HepG2 (cell line): ENCODE results near the gene SNAP25. TPM values are rescaled to one million over a fixed set of nuclear protein-coding genes. Genes with fewer than 3 reads are reported as not detected.
A peak's percentile ranks its signal among the peaks of the same experiment; 100 is the strongest.

Source experiments
- ATAC-seq: fragments of 200-7000 bp; cut with Tn5 transposase; 3 replicates; pipeline ENCODE4 v1.9.1; 2020; ENCODE audit warnings: mild to moderate bottlenecking, moderate library complexity
- BruUV-seq: library from RNA; stranded (reverse); fragments of 400-500 nt; replicated peaks from 2 replicates; lab custom pipeline; 2021; lab: Mats Ljungman, UMichigan
- CTCF ChIA-PET: fragments of 300-600 bp; formaldehyde crosslinking; extraction: SDS; loops from one replicate; lab custom pipeline; 2021; ENCODE audit warnings: low total read pairs, inconsistent platforms, low intra/inter-chr PET ratio; lab: Yijun Ruan, JAX
- POLR2A ChIA-PET: fragments of 350-600 bp; sonication (Branson Sonifier 250); formaldehyde crosslinking; loops from one replicate; lab custom pipeline; 2020; ENCODE audit warnings: antibody characterized with exemption, inconsistent platforms; lab: Yijun Ruan, JAX
- DNase-seq: peaks from one replicate; pipeline ENCODE4 v3.0.0-alpha.2; 2015; ENCODE audit warnings: low spot score
- FAIRE-seq: peaks from 3 replicates; lab custom pipeline; 2011; peaks lifted over from hg19 to GRCh38; lab: Jason Lieb, UNC
- H2AFZ ChIP-seq: one replicate; pipeline ENCODE4 v1.6.1; 2011; ENCODE audit warnings: low read length, inconsistent platforms
- H3K27ac ChIP-seq: fragments of 300-600 bp; 3 replicates; pipeline ENCODE4 v1.8.0; 2011; ENCODE audit warnings: mixed run types, mild to moderate bottlenecking, mixed read lengths, low read length, inconsistent platforms; ENCODE audit not compliant: insufficient read depth; ENCODE audit errors: extremely low read length
- H3K27me3 ChIP-seq, 2 experiments: fragments of 200-600 bp in 1 of 2; 2 replicates in 1 of 2; 3 replicates in 1 of 2; pipeline versions ENCODE4 v1.6.0 to v1.8.0; 2011; ENCODE audit warnings: low read length in 2 of 2, mild to moderate bottlenecking in 2 of 2, moderate library complexity in 2 of 2, inconsistent platforms in 1 of 2; ENCODE audit not compliant: insufficient read depth in 2 of 2, control insufficient read depth in 1 of 2
- H3K36me3 ChIP-seq, 2 experiments: fragments of 200-600 bp in 1 of 2; replicated peaks in 1 of 2; 2 replicates in 1 of 2; 3 replicates in 1 of 2; pipeline versions ENCODE4 v1.5.1 to v1.8.0; 2011; ENCODE audit warnings: low read length in 2 of 2, inconsistent platforms in 1 of 2; ENCODE audit not compliant: insufficient read depth in 2 of 2, control insufficient read depth in 1 of 2
- H3K4me1 ChIP-seq: 2 replicates; pipeline ENCODE4 v1.5.1; 2012; ENCODE audit warnings: low read length, inconsistent platforms; ENCODE audit not compliant: insufficient read depth
- H3K4me2 ChIP-seq: 2 replicates; pipeline ENCODE4 v1.6.0; 2011; ENCODE audit warnings: low read depth, low read length, inconsistent platforms
- H3K4me3 ChIP-seq, 3 experiments: fragments of 200-600 bp in 1 of 3; sonication (generic), shearing (Covaris generic) in 1 of 3; replicated peaks in 1 of 3; 2 replicates each; pipeline ENCODE4 v1.5.1; 2011 to 2016; ENCODE audit warnings: low read length in 3 of 3, inconsistent platforms in 2 of 3, low read depth in 2 of 3, mild to moderate bottlenecking in 2 of 3, control low read depth in 1 of 3, mixed read lengths in 1 of 3; ENCODE audit not compliant: insufficient read depth in 1 of 3
- H3K79me2 ChIP-seq: one replicate; pipeline ENCODE4 v1.6.1; 2011; ENCODE audit warnings: low read length, inconsistent platforms; ENCODE audit not compliant: insufficient read depth
- H3K9ac ChIP-seq: 2 replicates; pipeline ENCODE4 v1.6.0; 2011; ENCODE audit warnings: mild to moderate bottlenecking, low read depth, low read length, inconsistent platforms; ENCODE audit not compliant: insufficient read depth
- H3K9me3 ChIP-seq: 2 replicates; pipeline ENCODE4 v1.5.1; 2012; ENCODE audit warnings: mild to moderate bottlenecking, low read length
- H4K20me1 ChIP-seq: 2 replicates; pipeline ENCODE4 v1.6.0; 2011; ENCODE audit warnings: inconsistent platforms, mild to moderate bottlenecking, low read length, moderate library complexity; ENCODE audit not compliant: insufficient read depth
- ATF3 ChIP-seq: sonication (generic); formaldehyde crosslinking; IDR thresholded peaks from 2 replicates; pipeline ENCODE4 v1.4.0; 2020; ENCODE audit warnings: missing genetic modification reagents
- CC2D1A ChIP-seq: sonication (generic); formaldehyde crosslinking; IDR thresholded peaks from 2 replicates; pipeline ENCODE4 v1.8.1; 2023; ENCODE audit warnings: mild to moderate bottlenecking, missing genetic modification reagents
- HDAC1 ChIP-seq: sonication (generic); formaldehyde crosslinking; IDR thresholded peaks from 2 replicates; pipeline ENCODE4 v1.5.1; 2020; ENCODE audit warnings: mild to moderate bottlenecking, missing genetic modification reagents
- ISL2 ChIP-seq: sonication (generic); formaldehyde crosslinking; IDR thresholded peaks from 2 replicates; pipeline ENCODE4 v1.5.0; 2020; ENCODE audit warnings: missing genetic modification reagents
- NFE2L1 ChIP-seq: sonication (generic); formaldehyde crosslinking; IDR thresholded peaks from 2 replicates; pipeline ENCODE4 v1.4.0; 2020; ENCODE audit warnings: missing genetic modification reagents, mild to moderate bottlenecking, borderline replicate concordance
- NR2F6 ChIP-seq, 2 experiments: IDR thresholded peaks; 2 replicates each; pipeline ENCODE4 v1.6.1; 2016; ENCODE audit warnings: antibody characterized with exemption in 1 of 2, mild to moderate bottlenecking in 1 of 2
- PPARG ChIP-seq: conservative IDR thresholded peaks from 2 replicates; pipeline ENCODE4 v1.6.1; 2016; ENCODE audit warnings: missing biosample characterization, missing genetic modification reagents
- PRPF4 ChIP-seq: fragments of 200-400 bp; formaldehyde crosslinking; IDR thresholded peaks from 2 replicates; pipeline ENCODE4 v1.6.1; 2016; ENCODE audit warnings: low read length, low read depth; ENCODE audit not compliant: poor library complexity, severe bottlenecking
- RBFOX2 ChIP-seq: fragments of 200-400 bp; formaldehyde crosslinking; IDR thresholded peaks from 2 replicates; pipeline ENCODE4 v1.6.1; 2017; ENCODE audit warnings: low read depth, mild to moderate bottlenecking, low read length
- SMAD3 ChIP-seq: sonication (generic); formaldehyde crosslinking; IDR thresholded peaks from 2 replicates; pipeline ENCODE4 v1.4.0; 2020; ENCODE audit warnings: missing genetic modification reagents
- SOX13 ChIP-seq, 3 experiments: fragments of 450-650 bp in 1 of 3; sonication (generic) in 1 of 3; formaldehyde crosslinking in 1 of 3; IDR thresholded peaks in 2 of 3; conservative IDR thresholded peaks in 1 of 3; 2 replicates each; pipeline versions ENCODE4 v1.5.0 to v1.6.1; 2016 to 2020; ENCODE audit warnings: antibody characterized with exemption in 1 of 3, mild to moderate bottlenecking in 1 of 3, missing compliant biosample characterization in 1 of 3, missing genetic modification reagents in 1 of 3, moderate library complexity in 1 of 3
- TAF1 ChIP-seq: sonication (generic); formaldehyde crosslinking; IDR thresholded peaks from 2 replicates; pipeline ENCODE4 v1.4.0; 2020; ENCODE audit warnings: missing genetic modification reagents
- TEF ChIP-seq: sonication (generic); formaldehyde crosslinking; IDR thresholded peaks from 2 replicates; pipeline ENCODE4 v1.5.0; 2020; ENCODE audit warnings: missing genetic modification reagents
- ZBTB7B ChIP-seq: sonication (generic); formaldehyde crosslinking; IDR thresholded peaks from 2 replicates; pipeline ENCODE4 v1.4.0; 2020; ENCODE audit warnings: missing genetic modification reagents
- ZNF432 ChIP-seq: sonication (generic); formaldehyde crosslinking; IDR thresholded peaks from 2 replicates; pipeline ENCODE4 v1.5.0; 2020; ENCODE audit warnings: missing genetic modification reagents, mild to moderate bottlenecking, borderline replicate concordance
- ZNF550 ChIP-seq: sonication (generic); formaldehyde crosslinking; IDR thresholded peaks from 2 replicates; pipeline ENCODE4 v1.4.0; 2020; ENCODE audit warnings: mild to moderate bottlenecking, missing genetic modification reagents, borderline replicate concordance
- ZNF747 ChIP-seq: sonication (generic); formaldehyde crosslinking; IDR thresholded peaks from 2 replicates; pipeline ENCODE4 v1.8.1; 2023; ENCODE audit warnings: missing genetic modification reagents, mild to moderate bottlenecking, borderline replicate concordance
- ZNF780A ChIP-seq: sonication (generic); formaldehyde crosslinking; IDR thresholded peaks from 2 replicates; pipeline ENCODE4 v1.8.0; 2022; ENCODE audit warnings: mild to moderate bottlenecking, missing genetic modification reagents, moderate library complexity
- ZSCAN20 ChIP-seq: sonication (generic); formaldehyde crosslinking; IDR thresholded peaks from 2 replicates; pipeline ENCODE4 v1.4.0; 2020; ENCODE audit warnings: missing genetic modification reagents, mild to moderate bottlenecking, borderline replicate concordance
- WGBS: methylation state at CpG from one replicate; pipeline ENCODE4 v1.1.6; 2017; ENCODE audit warnings: low lambda C conversion rate; 5-methylcytosine and 5-hydroxymethylcytosine counted together
- in situ Hi-C: cut with HindIII; loops from 2 replicates; pipeline ENCODE4 v1.10.0; 2017; ENCODE audit warnings: low pct_unique_long_range_greater_than_20kb; ENCODE audit not compliant: extremely low pct_ligation_motif_present
- intact Hi-C: fragments of 100-400 bp; cut with micrococcal nuclease; formaldehyde crosslinking; loops from one replicate; pipeline ENCODE4 v1.10.0; 2022; ENCODE audit not compliant: unreplicated experiment
- polyA plus RNA-seq, 8 experiments: library from polyadenylated mRNA; depleted of rRNA in 3 of 8; stranded (reverse) in 7 of 8; unstranded in 1 of 8; fragments of >200 nt; fragmentation: Illumina TruSeq in 4 of 8; extraction: Trizol in 4 of 8; gene quantifications; 2 replicates each; pipeline versions ENCODE4 v1.2.1 to v1.2.3, GENCODE V29; 2011 to 2016; ENCODE audit warnings: low read depth in 4 of 8, missing spikeins in 1 of 8, mixed read lengths in 1 of 8; ENCODE audit not compliant: insufficient read depth in 1 of 8
- total RNA-seq, 5 experiments: library from RNA; depleted of rRNA; stranded (reverse); fragments of >200 nt; fragmentation: Illumina TruSeq; extraction: Trizol; gene quantifications; 2 replicates each; pipeline ENCODE4 v1.2.3, GENCODE V29; 2016; ENCODE audit warnings: low read depth in 1 of 5

The SNAP25 gene
- total and polyA plus RNA-seq, 2 of the 13 experiments (the other 11 are each of a cell fraction or from before 2014, with no cell fraction given): not detected

- no peak for TF ChIP-seq RBFOX2
- no peak for TF ChIP-seq ZNF432 (CRISPR knock-in tag)
- peak; percentile 13; the same call in 1 of the 2 replicates for TF ChIP-seq ISL2
- 0 out of 2 replicates have a peak, but pooled peaks have one; percentile 51 for TF ChIP-seq PPARG (CRISPR knock-in tag)
- no peak for TF ChIP-seq ZNF550 (CRISPR knock-in tag)
- no peak for TF ChIP-seq NFE2L1 (CRISPR knock-in tag)
- TF ChIP-seq NR2F6 (IDR thresholded peaks at IDR 0.05): no peak
- TF ChIP-seq NR2F6 (CRISPR knock-in tag; IDR thresholded peaks at IDR 0.05): peak; percentile 24; the same call in 1 of the 2 replicates
- TF ChIP-seq HDAC1: no peak
These were observed 134.5 kb downstream of the SNAP25 start (continued) for GRCh38 chr20:10352934-10353824.

- Histone ChIP-seq H4K20me1 (no peaks in the 10 kb centered on the region), H2AFZ (no peak overlapping the region), H3K79me2 (no peaks in the 10 kb centered on the region), H3K36me3 (no peaks in the 10 kb centered on the region), H3K4me2 (no peak overlapping the region), H3K27ac (no peak overlapping the region), H3K9ac (no peak overlapping the region), H3K9me3 (no peaks in the 10 kb centered on the region), H3K4me1 (peaks cover 52% of the 10 kb centered on the region), H3K4me3 (no peak overlapping the region), H3K27me3 (no peaks in the 10 kb centered on the region)
- no peak for FAIRE-seq
- CTCF ChIA-PET: no interaction called here
- POLR2A ChIA-PET: no interaction called here
- ATAC-seq: no peak
- WGBS: 97% methylated on average over 1 of the region's 1 CpG
- DNase-seq: no peak
- intact Hi-C loops: no loop called here
- in situ Hi-C loops: no loop called here
- TF ChIP-seq SOX13 (IDR thresholded peaks at IDR 0.05) (no peak), SOX13 (CRISPR knock-in tag; conservative IDR thresholded peaks at IDR 0.05 in 1 of 2, IDR thresholded peaks at IDR 0.05 in 1 of 2) (no peak), ZNF747 (CRISPR knock-in tag) (no peak), CC2D1A (CRISPR knock-in tag) (no peak), ATF3 (no peak), ZSCAN20 (no peak), TEF (CRISPR knock-in tag) (no peak), ZBTB7B (CRISPR knock-in tag) (no peak), ZNF550 (CRISPR knock-in tag) (no peak), TAF1 (CRISPR knock-in tag) (no peak), ZNF780A (CRISPR knock-in tag) (no peak), PRPF4 (no peak), SMAD3 (CRISPR knock-in tag) (no peak)
- BruUV-seq: no TSS peak
These were observed 138.0 kb downstream of the SNAP25 start for GRCh38 chr20:10356628-10357027.
